HG02885 (cell line): ENCODE data around the gene SLC38A10.

ENCODE experiments used
- ATAC-seq: cut with Tn5 transposase; IDR thresholded peaks from one replicate; pipeline ENCODE4 v1.9.1; 2021; ENCODE audit warnings: mild to moderate bottlenecking; ENCODE audit not compliant: unreplicated experiment, poor library complexity

SLC38A10 gene

DNA sequence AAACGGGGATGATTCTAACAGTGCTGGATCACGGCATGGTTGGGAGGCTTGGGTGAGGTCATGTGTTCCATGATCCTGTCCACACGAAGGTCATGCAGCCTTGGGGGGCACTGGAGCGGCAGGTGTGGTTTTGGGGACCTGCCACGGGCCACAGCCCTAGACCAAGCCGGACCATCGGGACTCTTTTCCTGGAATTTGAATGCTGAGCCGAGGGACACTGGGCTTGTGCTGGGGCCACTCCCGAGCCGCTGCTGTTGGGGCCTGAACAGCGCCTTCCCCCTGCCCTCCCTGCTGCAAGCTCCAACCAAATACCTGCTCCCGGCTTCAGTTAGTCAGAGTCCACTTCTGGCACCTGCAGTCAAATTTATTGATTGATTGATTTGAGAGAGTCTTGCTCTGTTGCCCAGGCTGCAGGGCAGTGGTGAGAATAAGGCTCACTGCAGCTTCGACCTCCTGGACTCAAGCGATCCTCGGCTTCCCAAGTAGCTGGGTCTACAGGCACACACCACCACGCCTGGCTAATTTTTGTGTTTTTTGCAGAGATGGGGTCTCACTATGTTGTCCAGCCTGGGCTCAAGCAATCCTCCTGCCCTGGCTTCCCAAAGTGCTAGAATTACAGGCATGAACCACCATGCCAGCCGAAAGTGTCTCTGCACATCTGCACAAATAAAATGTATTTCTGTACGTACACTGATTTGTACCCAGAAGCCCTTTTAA, 37.2 kb upstream of the SLC38A10 start:
- ATAC-seq = no peak

DNA sequence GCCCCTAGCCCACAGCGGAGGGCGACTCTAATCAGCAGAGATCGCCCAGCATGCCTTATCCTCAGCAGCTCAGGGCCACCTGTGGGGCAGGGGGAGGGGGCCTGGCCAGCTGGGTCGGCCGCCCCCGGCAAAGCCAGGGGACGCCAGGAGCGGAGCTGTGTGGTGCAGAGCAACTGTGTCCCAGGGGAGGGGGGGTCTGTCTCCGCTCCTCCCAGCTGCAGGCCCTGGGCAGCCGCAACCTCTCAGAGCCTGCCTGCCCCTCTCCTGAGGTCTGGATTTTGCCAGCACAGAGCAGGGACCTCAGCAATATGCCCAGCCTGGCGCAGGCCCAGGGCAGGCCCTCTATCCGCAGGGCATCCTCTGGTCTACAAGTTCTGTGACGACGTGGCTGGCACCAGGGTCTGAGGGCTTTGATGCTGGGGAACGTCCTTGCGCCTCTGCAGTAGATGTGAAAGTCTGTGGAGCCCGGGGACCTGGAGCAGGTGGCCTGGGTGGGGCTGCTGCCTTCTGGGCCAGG, 36.5 kb upstream of the SLC38A10 start:
- ATAC-seq = no peak

DNA sequence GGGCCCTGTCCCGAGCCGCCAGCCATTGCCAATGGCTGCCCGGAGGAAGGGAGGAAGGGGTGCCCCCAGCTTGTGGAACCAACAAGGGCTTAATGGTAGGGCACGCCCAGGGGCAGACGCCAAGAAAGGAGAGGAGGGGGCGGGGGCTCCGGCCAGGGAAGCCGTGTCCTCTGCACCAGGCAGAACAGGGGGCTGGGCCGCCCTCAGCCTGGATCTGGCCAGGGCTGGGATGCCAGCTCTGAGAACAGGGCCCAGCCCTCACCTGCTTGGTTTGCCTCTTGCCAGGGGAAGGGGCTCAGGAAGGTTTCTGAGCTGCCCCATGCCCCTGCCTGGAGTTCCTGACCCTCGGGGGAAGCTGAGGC, 35.8 kb upstream of the SLC38A10 start:
- no peak for ATAC-seq

DNA sequence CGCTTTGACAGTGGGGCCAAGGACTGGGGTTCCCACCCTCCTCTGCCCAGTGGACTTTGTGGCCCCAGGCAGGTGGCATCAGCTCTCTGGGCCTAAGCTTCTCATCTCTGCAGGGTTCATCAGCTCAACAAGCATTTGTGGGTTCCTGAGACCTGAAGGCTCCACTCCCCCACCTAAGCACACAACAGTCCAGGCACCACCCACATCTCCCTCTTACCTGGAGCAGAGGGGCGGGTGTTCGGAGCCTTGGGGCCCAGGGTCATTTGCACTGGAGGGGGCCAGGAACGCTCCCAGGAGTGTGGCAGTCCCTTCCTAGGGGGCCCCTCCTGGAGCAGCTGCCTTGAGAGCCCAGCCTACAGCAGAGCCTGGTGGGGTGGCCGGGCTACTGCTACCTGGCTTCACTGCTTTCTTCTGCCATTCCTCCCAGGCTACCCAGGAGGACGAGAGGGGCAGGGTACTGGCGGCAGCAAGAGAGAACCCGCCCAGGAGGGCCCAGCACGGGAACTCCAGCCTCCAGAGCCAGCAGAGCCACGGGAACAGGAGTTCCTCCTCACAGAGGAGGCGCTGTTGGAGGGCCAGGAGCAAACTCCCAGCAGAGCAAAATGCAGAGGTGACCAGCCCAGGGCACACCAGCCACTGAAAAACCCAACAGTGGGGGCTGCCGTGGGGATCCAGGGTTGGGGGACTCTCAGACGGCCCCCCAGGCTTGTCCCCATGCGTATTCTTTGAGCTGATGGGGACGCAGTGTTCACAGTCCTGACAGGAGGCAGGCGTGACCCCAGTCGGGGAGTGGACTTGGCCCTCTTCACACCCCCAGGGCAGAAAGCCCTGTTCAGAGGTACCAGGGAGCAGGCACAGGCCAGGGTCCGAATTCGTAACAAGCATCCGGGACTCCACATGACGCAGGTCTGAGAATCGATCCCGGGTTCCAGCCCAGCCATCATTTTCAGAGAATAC, 35.1 kb upstream of the SLC38A10 start:
- no peak for ATAC-seq

DNA sequence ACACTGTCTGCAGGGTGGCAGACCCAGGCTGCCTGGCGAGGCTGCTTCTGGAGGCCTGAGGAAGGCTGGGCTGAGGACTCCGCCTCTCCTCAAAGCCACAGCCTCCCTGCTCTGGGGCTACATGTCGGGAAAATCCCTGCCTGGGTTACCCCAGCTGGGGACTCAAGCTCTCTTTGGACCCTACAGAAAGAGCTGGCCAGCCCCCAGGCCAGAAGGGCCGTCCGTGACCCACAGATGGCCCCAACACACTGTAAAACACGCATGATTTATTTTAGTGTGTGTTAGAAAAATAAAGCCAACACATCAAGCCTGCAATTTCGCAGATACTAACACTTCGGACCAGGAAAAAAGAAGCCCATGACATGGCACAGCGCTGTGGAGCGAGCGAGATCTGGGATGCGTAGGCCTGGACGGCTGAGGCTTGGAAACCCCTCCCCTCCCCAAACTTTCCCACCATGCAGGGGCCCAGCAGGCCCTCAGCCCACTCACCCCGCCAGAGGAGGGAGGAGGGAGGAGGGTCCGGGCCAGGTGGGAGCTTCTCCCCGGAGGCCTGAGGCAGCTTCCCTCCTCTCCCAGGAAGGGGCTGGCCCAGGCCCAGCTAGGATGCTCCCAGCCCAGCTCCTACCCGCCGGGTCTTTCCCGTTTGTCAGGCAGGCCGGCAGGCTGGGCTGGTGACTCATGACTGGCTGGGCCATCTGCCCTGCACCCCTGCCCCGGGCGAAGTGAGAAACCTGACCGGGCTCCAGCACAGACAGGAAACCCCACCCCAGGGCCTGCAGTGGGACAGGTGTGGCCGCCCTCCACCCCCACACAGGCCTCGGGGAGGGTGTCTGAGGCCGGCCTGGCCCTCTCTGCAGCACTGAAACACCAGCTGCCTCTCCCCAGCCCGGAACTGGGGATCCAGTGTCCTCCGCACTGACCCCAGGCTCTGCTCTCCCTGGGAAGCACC, 34.1 kb upstream of the SLC38A10 start:
- ATAC-seq = no peak

DNA sequence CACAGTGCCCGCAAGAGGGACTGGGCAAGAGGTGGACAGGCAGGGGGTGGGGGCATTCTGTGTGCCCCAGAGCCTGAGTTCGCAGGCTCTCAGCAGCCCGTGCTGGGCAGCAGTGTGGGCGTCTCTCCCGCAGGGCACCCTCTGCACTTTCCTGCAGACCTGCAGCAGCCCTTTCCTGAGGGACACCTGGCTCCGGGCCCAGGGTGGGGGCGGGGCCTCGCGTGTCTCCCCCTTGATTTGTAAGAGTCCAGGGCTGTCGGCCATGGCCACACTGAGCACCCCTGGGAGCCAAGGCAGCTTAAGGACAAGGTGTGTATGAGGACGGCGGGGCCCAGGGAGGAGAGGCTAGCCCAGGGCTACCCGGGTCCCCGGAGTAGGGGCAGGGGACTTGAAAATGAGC, 33.4 kb upstream of the SLC38A10 start:
- no peak for ATAC-seq

DNA sequence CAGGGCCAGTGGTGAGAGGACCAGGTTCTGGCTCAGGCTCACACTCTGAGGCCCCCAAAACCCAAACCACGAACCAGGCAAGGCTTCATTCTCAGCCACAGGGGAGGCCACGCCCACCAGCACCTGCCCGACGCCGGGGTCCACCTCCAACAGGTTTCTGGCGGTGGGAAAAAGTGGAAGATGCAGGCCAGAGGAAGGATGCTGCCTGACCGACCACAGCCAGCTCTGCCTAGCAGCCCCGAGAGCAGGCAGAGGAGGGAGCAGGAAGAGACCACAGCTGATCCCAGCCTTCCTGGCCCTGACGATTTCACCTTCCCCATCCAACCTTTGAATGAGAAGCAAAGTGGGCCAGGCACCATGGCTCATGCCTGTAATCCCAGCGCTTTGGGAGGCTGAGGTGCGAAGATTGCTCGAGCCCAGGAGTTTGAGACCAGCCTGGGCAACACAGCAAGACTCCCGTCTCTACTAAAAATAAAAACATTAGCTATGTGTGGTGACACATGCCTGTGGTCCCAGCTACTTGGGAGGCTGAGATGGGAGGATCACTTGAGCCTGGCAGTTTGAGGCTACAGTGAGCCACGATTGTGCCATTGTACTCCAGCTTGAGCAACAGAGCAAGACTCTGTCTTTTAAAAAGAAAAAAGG, 30.7 kb upstream of the SLC38A10 start:
- no peak for ATAC-seq

DNA sequence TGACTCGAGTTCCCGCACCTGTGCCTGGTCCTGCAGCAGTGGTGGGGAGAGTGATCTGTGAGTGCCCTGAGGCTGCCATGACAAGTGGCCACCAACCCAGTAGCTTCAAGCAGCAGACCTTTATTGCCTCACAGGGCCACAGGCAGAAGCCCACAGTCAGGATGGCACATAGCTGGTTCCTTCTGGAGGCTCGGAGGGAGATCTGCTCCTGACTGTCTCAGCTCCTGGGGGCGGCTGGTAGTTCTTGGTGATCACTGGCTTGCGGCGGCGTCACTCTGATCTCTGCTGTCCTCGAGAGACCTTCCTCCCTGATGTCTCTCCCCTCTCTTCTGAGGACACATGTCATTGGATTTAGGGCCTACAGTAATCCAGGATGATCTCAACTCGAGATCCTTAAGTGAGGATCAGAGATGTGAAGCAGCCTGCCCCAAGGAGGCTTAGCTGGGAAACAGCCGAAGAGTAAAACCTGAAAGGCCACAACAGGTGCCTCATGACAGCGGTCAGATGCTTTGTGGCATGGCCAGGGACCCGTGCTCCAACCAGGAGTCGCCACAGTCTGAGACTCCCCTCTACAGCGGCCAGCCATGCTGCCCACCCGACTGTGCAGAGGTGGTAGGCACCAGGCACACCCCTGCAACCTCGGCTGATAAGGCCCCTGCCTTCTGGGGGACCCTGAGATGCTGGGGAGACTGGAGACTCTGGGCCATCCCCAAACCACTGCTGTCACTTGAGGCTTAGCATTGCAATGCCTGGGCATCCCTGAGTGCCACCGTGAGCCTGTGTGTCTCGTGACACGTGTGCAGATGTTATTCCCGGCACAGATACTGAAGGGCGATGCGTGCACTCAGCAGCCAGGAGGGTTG, 30.0 kb upstream of the SLC38A10 start:
- ATAC-seq = no peak

DNA sequence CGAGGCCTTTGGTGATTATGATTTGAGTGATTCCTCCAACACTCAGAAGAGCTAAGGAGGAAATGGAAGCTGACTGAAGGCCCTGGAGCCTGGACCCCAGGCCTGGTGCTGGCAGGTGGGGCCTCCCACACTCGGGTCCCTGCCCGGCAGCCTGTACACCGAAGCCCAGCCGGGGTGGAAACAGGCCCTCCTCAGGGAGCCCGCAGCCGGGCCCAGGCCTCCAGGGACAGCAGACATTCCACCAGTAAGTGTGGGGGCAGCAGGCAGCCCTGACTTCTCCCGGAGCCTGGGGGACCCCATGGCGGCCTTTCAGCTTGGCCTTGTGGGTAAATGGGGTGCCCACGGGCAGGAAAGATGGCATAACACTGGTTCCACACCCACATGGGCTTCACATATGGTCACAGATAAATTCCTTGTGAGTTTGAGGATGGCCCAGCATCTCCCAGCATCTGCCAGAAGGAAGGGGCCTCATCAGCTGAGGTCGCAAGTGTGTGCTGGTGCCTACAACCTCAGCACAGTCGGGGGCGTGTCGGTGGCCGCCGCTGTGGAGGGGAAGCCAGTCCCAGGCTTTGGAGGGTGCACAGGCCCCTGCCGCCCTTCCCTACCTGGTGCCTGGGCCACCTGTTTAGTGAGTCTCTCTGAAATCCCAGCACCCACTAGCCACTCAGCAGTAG, 29.2 kb upstream of the SLC38A10 start:
- no peak for ATAC-seq

DNA sequence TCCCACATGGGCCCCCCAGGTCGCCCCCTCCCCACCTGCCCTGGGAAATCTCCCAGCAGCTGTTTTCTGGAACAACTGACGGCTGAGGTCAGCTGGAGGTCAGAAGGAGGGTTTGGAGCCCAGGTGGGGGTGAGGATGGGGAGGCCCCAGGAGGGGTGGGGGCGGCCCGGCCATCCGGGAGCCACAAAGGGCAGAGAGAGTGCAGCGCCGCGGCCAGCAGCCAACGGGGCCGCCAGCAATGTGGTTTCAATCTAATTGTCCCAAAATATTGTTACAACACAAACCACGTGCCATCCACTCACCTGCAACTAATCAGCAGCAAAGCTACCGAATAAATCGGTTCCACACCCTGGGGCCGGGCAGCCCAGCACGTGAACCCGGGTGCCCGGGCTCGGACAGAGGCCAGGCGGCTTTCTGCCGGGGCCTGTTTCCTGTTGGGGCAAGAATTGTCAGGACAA, 28.3 kb upstream of the SLC38A10 start:
- ATAC-seq = no peak

DNA sequence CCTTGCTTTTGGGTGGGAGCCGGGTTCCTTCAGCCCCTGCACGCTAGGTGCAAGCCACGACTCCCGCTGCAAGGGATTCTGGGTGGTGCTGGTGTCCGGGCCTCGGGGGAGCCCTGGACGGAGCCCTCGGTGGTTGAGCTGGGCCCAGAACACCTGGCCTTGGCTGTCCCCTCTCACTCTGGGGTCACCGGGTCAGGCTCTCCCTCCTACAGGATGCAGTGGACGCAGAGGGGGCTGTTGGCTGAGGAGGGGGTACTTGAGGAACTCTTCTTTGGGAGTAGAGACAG, 27.9 kb upstream of the SLC38A10 start:
- ATAC-seq = no peak

DNA sequence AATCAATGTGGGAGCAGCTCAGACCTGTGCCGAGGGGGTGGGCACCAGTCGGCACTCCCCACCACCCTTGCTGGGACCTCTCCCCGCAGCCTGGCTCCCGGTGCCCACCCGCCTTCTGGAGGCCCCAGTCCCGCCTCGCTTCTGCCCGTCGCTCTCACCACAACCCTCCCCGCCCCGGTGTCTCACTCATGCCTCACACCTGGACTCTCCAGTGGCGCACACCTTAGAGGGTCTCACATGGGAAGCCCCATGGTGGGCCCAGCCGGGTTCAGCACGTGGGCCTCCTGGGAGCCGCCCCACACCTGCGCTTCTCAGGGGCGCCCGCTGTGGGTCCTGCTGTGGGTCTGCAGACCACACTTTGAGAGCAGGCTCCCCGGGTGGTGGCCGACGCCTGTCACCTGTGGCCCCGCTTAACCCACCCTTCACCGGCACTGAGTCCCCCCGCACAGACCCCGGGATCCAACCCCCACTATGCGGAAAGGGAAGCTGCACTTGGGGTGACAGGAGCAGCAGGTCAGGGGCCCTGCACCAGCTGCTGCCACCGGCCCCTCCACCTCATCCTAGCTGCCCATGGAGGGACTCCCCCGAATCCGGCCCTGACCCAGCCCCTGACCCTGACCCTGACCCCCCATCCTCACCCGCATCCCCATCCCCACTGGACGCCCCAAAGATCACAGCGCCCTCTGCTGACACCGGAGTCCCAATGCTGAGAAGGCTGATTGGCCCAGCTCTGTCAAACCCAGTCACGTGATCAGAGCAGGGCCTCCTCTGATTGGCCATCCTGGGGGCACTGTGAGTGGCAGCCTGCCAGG, 27.4 kb upstream of the SLC38A10 start:
- no peak for ATAC-seq

DNA sequence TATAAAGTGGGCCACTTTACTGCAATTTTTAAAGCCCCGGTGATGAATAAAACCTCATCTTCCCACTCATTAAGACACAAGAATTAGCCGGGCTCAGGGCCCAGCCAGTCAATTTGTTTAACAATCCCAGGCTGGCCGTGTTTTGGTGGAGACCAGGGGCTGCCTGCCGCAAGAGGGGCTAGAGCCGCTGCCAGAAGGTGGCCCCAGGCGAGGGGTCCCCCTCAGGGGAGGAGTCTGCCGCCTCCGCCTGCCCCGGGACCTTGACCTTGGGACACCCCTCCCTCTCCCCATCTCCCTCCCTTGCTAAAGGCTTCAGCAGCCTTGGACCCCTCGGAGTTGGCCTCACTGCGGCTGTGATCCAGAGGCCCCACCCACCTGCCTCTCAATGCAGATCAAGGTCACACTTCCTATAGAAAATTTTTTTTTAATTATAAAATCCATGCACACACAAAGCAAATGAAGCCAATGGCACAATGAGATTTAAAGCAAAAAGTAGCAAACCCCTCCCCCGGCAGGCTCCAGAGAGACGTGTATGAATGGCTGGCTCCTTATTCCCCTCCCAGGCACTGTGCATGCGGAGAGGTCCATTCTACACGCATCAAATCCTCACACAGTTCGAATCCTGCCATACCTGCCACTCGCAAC, 23.0 kb upstream of the SLC38A10 start:
- no peak for ATAC-seq

DNA sequence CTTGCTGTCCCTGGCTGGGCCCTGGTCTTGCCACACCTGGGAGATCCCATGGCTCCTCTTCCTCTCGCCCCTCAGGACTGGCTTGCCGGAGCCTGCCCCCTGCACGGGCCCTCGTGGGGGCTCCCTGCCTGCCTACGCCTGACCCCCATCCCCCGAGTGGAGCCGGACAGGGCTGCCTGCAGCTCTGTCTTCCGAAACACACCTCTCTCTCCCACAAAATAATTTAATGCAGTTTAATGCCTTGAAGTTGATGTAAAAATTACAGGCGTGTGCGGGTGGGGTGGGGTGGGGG, 22.4 kb upstream of the SLC38A10 start:
- no peak for ATAC-seq

DNA sequence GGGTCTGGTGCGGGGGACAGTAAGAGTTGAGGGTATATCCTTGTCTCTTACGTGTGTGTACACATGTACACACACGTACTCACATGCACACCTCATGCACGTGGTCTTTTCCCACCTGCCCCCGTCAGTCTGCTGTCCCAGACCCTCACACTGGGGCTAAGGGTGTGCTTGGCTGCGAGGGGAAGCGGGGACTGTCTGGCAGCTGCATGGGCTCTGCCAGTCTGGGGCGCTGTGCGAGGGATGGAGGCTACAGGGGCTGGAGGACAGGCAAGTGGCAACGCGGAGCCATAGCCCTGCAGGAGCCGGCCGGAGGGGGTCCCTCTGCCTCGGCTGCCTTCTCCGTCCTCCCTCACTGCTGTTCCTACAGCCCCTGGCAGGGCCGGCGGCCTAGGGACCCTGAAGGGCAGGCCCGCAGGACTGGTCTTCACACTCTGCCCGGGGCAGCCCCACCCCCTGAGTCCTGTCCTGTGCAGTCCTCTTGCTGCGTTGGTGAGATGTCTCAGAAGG, 20.8 kb upstream of the SLC38A10 start:
- no peak for ATAC-seq

DNA sequence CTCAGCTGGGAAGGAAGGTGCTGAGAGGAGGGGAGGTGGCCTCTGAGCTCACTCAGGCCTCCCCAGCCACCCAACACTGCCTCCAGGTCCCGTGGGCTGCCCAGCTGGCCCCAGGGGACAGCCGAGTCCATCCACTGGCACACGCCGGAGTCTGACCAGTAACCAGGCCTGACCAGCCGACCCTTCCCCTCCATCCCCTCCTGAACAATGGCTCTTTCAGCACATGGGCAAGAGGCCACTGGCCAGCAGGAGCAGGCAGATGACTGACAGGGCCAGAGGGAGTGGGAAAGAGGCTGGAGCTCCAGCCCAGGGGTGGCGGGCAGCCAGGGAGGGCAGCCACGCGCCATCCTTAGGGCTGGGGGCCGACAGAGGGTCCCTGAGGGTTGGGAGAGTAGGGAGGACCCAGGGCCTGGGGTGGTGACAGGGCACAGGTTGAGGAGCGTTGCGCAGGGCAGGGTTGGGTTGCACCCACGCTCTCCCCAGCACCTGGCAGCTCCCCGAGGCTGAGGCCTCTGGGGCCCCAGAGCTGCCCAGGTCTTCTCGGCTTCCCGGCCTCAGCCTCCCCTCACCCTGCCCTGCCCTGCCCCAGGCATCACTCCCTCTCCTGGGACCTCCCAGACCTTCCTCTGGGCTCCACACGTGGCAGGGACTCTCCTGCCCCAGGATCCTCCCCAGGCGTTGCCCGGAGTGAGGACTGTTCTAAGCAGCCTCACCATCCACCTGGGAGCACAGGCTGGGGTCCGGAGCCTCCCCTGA, 20.2 kb upstream of the SLC38A10 start:
- no peak for ATAC-seq
